Measurements from ENCODE around the gene CCDC157.

- TF ChIP-seq CTCF (IDR thresholded peaks at IDR 0.05) (peak; percentile 76 to 90 (median 82)), POLR2A (IDR thresholded peaks at IDR 0.05) (no peak)
Measured at GRCh38 chr22:30390974-30391691, 34.3 kb downstream of the CCDC157 start.

All from transverse colon (tissue), 3 donors.